Ascending aorta (tissue), 2 donors: ENCODE results near the gene ATXN7L3B. TPM values are rescaled to one million over a fixed set of nuclear protein-coding genes. Genes with fewer than 3 reads are reported as not detected.
"Not testable (repeated sequence)": the region's sequence is repeated elsewhere in the genome, so short reads cannot be mapped to it uniquely, and the experiment has no call there.

Experiments used
- DNase-seq, 2 donors: peaks; one replicate each; pipeline ENCODE4 v3.0.0-alpha.2; 2019; ENCODE audit warnings: low spot score in 2 of 2
- H3K27ac ChIP-seq, 2 donors: fragments of 200-600 bp; sonication (generic); one replicate each; pipeline ENCODE4 v1.5.1; 2016 to 2017; ENCODE audit warnings: mild to moderate bottlenecking in 1 of 2
- H3K27me3 ChIP-seq: fragments of 200-600 bp; sonication (generic); one replicate; pipeline ENCODE4 v1.5.1; 2017
- H3K36me3 ChIP-seq, 2 donors: fragments of 200-600 bp; sonication (generic); one replicate each; pipeline ENCODE4 v1.5.1; 2016
- H3K4me1 ChIP-seq, 2 donors: fragments of 200-600 bp; sonication (generic); one replicate each; pipeline ENCODE4 v1.5.1; 2016 to 2017; ENCODE audit warnings: mild to moderate bottlenecking in 1 of 2
- H3K4me3 ChIP-seq, 2 donors: fragments of 200-600 bp; sonication (generic); one replicate each; pipeline ENCODE4 v1.5.1; 2016 to 2017; ENCODE audit warnings: mild to moderate bottlenecking in 1 of 2
- H3K9me3 ChIP-seq, 2 donors: fragments of 200-600 bp; sonication (generic); one replicate each; pipeline ENCODE4 v1.5.1; 2016
- CTCF ChIP-seq, 3 experiments: fragments of 200-600 bp in 2 of 3; fragments of 450-650 bp in 1 of 3; sonication (generic) in 2 of 3; IDR thresholded peaks; one replicate each; pipeline ENCODE4 v1.5.1; 2016 to 2019; ENCODE audit warnings: antibody characterized with exemption in 3 of 3, mild to moderate bottlenecking in 1 of 3, moderate library complexity in 1 of 3
- intact Hi-C: fragments of 100-400 bp; cut with DNase I; formaldehyde crosslinking; loops from one replicate; pipeline ENCODE4 v1.15.1; 2023
- total RNA-seq: library from RNA; depleted of rRNA; stranded (reverse); fragments of >200 nt; gene quantifications from one replicate; pipeline ENCODE4 v1.1.0, GENCODE V29; 2016

ATXN7L3B gene
- total RNA-seq, 1 donor from 2014 or later = 11.3 TPM

DNA sequence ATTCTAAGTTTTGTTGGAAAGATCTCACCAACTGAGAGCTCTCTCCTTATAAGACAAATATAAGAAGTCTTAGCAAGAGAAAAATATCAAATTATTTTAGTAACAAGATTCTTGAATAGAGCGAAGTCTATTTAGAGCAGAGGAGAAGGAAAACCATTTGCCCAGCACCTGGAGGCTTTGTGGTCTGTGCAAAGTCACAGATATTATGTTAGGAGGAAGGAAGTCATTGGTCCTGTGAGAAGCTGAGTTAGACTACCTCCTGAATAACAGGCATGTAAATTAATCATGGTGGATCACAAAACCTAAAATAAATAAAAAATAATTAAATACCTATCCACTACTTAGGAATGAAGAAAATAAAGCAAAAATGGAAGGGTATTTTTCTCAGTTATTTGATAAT, 38.4 kb upstream of the ATXN7L3B start:
- Histone ChIP-seq H3K4me1 (no peaks in the 10 kb centered on the region), H3K36me3 (no peaks in the 10 kb centered on the region), H3K9me3 (no peaks in the 10 kb centered on the region), H3K27me3 (no peaks in the 10 kb centered on the region), H3K4me3 (no peak overlapping the region), H3K27ac (no peak overlapping the region)
- no peak for TF ChIP-seq CTCF (IDR thresholded peaks at IDR 0.05)
- no peak for DNase-seq
- intact Hi-C loops = no loop called here

DNA sequence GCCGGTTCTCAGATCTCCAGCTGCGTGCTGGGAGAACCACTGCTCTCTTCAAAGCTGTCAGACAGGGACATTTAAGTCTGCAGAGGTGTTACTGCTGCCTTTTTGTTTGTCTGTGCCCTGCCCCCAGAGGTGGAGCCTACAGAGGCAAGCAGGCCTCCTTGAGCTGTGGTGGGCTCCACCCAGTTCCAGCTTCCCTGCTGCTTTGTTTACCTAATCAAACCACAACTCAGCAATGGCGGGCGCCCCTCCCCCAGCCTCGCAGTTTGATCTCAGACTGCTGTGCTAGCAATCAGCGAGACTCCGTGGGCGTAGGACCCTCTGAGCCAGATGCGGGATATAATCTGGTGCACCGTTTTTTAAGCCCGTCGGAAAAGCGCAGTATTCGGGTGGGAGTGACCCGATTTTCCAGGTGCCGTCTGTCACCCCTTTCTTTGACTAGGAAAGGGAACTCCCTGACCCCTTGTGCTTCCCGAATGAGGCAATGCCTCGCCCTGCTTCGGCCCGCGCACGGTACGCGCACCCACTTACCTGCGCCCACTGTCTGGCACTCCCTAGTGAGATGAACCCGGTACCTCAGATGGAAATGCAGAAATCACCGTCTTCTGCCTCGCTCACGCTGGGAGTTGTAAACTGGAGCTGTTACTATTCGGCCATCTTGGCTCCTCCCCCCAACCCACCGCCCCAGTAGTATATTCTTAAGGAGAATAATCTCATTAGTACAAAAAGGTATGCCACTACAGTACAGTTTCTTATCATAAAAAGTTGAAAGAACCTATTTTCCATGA, 28.6 kb upstream of the ATXN7L3B start:
- H3K27me3 ChIP-seq, H3K36me3 ChIP-seq, intact Hi-C loops, H3K9me3 ChIP-seq, H3K4me3 ChIP-seq, H3K27ac ChIP-seq, H3K4me1 ChIP-seq, DNase-seq: not testable (repeated sequence)

GRCh38 chr12:74509886-74510285, 27.7 kb upstream of the ATXN7L3B start:
- intact Hi-C loops = no loop called here
- no peak for DNase-seq

GRCh38 chr12:74514098-74514872, 23.4 kb upstream of the ATXN7L3B start:
- Histone ChIP-seq H3K9me3 (no peaks in the 10 kb centered on the region), H3K27me3 (no peaks in the 10 kb centered on the region), H3K27ac (no peak overlapping the region), H3K36me3 (no peaks in the 10 kb centered on the region), H3K4me3 (no peak overlapping the region), H3K4me1 (no peaks in the 10 kb centered on the region)
- no peak for DNase-seq
- TF ChIP-seq CTCF (IDR thresholded peaks at IDR 0.05) = no peak
- intact Hi-C loops = no loop called here

More at GRCh38 chr12:74509886-74510285, 27.7 kb upstream of the ATXN7L3B start:
- no peaks in the 10 kb centered on the region for H3K27me3 ChIP-seq
- no peaks in the 10 kb centered on the region for H3K4me1 ChIP-seq
- TF ChIP-seq CTCF (IDR thresholded peaks at IDR 0.05) = no peak
- H3K27ac ChIP-seq = no peak overlapping the region
- H3K4me3 ChIP-seq = no peak overlapping the region
- no peaks in the 10 kb centered on the region for H3K9me3 ChIP-seq
- no peaks in the 10 kb centered on the region for H3K36me3 ChIP-seq

DNA sequence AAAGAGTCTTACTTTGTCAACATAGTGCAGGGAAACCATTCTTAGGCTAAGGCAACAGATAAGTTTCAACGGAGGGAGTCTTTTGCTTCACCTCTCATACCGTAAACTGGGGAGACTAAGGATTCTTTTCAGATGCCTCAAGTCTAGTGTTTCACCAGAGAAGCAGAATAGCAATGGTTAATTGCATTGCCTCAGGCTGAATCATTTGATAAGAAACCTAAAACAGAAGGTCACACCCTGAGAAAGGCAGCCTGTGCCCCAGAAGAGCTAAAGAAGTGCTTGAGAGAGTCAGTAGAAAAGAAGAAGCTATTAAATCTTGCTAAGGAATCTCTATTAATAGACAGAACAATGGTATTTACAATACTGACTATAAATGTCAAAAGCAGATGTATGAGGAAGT, 21.8 kb upstream of the ATXN7L3B start:
- DNase-seq = no peak
- Histone ChIP-seq H3K36me3 (no peaks in the 10 kb centered on the region), H3K27ac (no peak overlapping the region), H3K27me3 (no peaks in the 10 kb centered on the region), H3K4me3 (no peak overlapping the region), H3K4me1 (no peaks in the 10 kb centered on the region), H3K9me3 (no peaks in the 10 kb centered on the region)
- intact Hi-C loops = no loop called here
- TF ChIP-seq CTCF (IDR thresholded peaks at IDR 0.05) = no peak

DNA sequence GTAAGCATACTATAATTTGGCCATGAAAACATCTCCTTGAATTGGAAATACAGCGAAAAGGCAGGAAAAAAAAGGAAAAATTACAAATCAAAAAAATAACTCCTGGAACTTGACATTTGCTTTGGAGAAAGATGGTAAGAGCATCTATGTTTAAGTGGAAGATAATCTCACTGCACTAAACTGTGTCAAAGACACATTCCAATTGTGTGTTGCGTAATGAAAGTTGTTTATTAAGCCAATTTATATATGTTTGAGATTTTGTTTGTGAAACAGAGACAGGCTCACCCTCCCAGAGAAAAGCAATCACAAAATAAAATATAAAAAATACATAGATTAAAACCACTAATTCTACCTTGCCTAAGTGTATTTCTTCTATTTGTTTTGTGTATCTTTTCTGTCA, 11.1 kb upstream of the ATXN7L3B start:
- Histone ChIP-seq H3K36me3 (no peaks in the 10 kb centered on the region), H3K4me1 (no peaks in the 10 kb centered on the region), H3K4me3 (no peak overlapping the region), H3K9me3 (no peaks in the 10 kb centered on the region), H3K27ac (no peak overlapping the region), H3K27me3 (no peaks in the 10 kb centered on the region)
- DNase-seq = no peak
- intact Hi-C loops = no loop called here
- TF ChIP-seq CTCF (IDR thresholded peaks at IDR 0.05) = no peak
